Measurements from ENCODE around the gene ADD1.

The ADD1 gene

DNA sequence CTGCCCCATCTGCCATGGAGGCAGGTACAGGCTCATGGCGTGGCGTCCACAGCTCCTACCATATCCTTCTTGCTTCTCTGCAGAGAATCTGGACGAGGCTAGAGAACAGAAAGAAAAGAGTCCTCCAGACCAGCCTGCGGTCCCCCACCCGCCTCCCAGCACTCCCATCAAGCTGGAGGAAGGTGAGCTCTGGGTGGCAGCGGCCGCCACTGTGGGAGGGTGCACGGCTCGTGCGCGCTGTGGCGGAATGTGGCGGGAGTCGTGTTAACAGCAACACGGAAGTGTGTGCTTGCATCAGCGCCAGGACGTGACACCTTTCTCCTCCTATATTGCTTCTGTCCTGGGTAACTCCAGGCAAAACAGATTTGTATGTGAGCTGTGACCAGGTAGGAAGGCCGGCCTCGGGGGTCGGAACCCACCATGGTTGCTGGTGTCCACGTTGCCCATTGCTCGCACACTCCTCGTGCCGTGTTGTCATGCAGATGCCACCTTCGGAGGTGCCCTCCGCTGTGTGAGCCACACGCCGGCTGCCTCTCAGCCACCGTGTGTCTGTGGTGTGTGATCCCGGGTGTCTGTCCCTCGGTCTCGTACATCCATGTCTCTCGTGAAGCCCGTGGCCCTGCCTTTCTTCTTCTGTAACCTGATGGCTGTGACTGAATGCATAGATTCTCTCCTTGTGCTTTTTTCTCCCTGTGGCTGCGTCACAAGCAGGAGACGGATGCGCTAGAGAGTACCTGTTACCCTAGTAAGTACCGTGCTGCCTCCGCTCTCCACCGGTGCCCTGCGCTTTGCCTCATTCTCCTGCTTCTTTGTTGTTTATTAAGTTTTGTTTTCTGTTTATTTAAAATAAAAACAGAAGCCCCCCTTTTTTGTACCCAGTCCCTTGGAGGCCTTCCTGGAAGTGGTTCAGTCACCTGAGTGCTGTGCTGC lies 82.6 kb downstream of the ADD1 start:
- no peak for DNase-seq

DNA sequence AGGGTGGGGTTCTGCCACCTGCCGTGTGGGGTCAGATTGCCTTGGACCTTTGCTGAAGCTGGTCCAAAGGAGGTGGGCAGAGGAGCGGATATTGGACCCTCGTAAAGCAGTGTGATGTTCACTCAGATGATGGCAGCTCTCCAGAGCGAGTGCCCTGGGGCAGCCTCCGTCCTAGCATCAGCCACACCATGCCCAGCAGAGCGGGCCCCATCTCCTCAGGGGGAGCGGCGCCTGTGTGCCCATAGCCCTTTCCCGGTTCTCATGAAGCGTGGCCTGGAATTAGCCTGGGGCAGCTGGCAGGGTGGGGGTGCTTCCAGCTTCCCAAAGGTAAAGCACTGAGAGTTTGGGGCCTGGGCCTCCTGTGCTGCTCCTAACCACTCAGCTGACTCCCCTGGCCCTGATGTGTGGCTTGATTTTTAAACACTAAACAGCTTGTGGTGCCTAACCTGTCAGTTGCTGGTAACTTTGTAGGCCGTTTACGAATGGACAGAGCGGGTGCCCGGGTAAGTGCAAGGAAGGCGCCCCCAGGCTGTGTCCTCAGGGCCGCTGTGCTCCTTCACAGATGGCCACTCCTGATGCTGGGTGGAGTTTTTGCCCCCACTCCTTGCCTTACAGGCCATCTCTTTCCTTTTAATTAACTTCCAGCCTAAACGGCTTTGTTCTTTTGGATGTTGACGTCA lies 83.5 kb downstream of the ADD1 start:
- DNase-seq: no peak

DNA sequence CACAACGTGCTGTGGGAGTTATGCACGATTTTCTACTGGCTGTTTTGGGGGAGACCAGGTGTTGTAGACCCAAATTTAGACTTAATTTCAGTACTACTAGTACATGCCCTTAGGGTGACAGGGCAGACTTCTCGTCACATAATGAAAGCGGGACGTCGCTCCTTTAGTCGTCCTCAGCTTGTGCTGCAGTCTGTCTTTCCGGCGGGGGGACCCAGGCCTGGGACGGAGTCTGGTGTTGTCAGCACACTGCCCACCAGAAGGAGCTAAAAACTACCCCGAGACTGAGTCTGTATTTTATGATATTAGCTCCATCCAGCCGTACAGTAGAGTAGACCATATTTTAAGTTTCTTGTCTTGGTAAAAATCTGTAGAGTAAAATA lies 84.0 kb downstream of the ADD1 start:
- DNase-seq: no peak

DNA sequence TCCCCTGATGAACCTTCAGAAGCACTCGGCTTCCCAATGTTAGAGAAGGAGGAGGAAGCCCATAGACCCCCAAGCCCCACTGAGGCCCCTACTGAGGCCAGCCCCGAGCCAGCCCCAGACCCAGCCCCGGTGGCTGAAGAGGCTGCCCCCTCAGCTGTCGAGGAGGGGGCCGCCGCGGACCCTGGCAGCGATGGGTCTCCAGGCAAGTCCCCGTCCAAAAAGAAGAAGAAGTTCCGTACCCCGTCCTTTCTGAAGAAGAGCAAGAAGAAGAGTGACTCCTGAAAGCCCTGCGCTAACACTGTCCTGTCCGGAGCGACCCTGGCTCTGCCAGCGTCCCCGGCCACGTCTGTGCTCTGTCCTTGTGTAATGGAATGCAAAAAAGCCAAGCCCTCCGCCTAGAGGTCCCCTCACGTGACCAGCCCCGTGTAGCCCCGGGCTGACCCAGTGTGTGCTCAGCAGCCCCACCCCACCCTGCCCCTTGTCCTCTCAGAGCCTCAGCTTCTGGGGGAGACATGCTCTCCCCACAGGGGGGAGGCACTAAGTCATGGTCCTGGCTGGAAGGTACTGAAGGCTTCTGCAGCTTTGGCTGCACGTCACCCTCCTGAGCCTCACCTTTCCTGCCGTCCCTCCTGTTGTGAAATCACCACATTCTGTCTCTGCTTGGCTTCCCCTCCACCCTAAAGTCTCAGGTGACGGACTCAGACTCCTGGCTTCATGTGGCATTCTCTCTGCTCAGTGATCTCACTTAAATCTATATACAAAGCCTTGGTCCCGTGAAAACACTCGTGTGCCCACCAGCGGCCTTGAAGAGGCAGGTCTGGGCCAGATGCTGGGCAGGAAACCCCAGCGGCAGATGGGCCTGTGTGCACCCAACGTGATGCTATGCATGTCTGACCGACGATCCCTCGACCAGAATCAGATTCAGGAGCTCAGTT lies 84.9 kb downstream of the ADD1 start:
- DNase-seq: peak in 1 of 2 experiments; percentile 29

DNA sequence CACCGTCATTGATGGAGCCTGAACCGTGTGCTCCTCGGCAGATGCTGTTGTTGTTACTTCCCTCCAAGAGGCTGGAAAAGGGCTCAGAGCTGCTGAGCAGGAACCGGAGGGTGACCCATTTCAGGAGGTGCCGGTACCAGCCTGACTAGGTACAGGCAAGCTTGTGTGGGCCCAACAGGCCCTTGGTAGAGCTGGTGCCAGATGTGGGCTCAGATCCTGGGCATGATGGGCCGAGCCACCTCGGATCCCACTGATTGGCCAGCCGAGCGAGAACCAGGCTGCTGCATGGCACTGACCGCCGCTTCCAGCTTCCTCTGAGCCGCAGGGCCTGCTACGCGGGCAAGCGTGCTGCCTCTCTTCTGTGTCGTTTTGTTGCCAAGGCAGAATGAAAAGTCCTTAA lies 85.8 kb downstream of the ADD1 start:
- DNase-seq: no peak

DNA sequence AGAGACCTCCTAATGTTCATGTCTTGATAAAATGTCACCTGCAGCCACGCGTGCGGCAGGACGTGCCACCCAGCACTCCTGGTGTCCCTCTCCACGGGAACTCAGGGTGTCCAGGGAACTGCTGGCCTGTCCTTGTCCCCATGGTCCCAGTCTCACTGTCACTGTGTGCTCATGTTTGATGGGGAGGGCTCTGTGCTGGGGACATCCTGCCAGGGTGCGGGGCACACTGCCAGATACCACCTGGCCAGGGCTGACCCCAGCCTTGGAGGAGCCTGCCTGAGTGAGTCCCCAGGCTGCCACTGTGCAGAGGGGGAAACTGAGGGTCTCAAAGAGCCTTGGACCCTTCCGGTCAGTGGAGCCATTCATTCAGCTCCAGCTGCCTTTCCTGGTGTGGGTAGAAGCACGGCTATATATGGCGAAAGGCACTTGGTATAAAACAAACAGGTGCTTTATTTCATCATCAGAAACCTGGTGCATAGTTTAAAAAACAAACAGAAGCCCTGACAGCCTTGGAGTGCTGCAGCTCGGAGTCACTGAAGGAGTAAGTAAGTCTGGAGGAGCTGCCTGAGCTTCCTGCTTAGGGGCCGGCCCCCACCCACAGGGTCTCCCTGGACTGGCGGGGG lies 86.6 kb downstream of the ADD1 start:
- DNase-seq: no peak

DNA sequence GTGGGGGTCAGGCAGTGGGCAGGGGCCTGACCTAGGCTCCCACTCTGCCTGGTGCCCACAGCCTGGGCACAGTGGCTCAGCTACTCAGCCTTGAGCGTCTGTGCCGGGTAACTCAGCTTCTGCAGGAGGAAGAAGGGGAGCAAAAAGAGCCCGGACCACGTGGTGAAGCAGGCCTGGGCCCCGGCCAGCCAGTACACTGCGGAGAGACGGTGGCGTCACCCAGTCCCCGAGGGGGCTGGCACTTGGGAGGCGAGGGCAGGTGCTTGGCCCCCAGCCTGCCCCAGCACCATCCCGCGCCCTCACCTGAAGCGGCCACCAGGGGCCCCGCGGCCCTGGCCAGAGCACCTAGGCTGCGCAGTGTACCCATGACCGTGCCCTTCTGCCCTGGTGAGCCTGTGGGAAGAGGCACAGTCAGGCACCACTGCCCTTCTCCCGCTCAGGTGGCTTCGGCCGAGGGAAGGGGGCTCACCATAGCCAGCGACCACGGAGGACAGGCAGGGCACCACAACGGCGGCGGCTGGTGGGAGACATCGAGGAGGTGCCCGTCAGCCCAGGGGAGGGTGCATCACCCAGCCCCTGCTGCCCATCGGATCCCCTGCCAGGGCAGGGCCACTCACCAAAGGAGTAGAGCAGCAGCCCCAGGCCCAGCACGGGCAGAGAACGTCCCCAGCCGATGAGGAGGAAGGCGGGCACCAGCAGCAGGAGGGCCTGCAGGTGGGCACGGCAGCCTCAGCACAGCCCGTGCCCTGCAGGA lies 87.3 kb downstream of the ADD1 start:
- no peak for DNase-seq

DNA sequence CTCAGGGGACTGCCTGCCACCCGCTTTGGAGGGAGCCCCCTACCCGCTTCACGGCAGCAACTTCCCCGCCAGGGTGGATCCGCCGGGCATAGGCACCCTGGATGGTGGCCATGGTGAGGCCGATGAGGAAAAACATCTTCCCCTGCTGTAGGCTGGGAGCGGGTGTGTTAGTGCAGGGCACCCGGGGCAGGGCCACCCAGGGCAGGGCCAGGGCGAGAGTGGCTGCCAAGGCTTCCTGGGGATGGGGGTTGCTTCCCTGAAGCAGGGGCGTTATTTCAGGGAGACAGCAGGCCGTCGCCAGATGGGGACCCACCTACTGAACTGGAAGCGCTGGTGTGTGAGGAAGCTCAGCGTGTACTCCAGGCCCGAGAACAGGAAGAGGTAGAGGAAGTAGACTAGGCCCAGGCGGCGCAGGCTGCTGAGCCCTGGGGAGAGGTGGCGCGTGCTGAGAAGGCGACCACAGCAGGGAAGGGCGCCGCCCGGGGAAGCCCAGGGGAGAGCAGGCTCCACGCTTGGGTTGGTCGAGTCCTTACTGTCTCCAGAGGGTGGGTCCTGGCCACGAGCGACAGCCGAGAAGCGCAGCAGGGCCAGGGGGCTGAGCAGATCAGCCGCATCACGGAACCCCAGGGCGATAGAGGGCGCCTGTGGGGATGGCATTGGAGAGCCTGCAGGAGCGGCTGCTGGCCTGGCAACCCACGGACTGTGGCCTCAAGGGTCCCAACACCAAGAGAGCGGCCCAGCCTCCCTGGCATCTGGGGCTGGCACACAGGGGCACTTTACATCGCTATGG lies 88.1 kb downstream of the ADD1 start:
- DNase-seq: no peak

DNA sequence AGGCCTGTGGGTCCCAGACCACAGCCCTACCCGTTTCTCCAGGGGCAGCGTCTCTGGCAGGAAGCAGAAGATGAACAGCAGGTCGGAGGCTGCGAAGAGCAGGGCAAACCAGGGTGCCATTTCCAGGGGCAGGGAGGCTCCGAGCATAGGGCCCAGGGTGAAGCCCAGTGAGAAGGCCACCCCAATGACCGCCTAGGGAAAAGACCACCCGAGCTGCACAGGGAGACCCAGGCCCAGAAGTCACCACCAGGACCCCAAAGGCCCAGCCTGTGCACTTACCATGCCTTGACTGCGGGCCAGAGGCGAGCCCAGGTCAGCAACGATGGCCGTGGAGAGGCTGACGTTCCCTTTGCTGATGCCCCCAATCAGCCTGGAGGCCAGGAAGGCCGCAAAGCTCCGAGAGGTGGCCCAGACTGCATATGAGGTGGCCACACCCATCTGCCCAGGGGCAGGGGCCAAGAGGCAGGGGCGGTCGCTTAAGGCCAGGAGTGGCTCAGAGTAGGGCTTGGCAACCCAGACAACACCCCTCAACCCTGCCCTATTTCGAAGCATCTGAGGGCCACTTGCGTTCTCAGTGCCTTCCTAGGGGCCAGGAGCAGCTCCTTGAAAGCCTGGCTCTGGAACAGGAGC lies 88.8 kb downstream of the ADD1 start:
- DNase-seq: no peak

DNA sequence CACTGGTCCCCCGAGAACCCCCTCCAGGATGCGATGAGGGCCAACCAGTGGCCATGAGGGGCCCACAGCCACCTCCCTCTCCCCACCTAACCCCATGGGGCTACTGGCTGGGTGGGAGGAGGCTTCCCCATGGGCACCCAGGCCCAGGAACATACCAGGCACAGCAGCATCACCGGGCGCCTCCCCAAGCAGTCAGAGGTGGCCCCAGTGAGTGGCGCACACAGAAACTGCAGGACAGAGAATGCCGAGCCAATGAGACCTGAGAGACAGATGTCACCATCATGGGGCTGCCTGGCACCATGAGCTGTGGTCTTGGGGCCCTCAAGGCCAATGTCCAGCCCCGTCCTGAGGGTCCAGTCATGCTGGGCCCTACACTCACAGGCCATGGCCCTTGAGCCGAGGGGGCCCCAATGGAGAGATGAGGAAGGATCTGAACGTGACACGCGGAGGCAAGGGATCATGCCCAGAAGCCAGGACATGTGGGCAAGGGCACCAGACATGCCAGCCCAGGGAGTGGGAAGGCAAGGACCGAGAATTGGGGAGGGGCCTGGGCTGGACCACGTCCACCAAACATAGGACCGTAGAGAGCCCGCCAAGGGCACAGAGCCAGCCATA lies 89.4 kb downstream of the ADD1 start:
- no peak for DNase-seq

DNA sequence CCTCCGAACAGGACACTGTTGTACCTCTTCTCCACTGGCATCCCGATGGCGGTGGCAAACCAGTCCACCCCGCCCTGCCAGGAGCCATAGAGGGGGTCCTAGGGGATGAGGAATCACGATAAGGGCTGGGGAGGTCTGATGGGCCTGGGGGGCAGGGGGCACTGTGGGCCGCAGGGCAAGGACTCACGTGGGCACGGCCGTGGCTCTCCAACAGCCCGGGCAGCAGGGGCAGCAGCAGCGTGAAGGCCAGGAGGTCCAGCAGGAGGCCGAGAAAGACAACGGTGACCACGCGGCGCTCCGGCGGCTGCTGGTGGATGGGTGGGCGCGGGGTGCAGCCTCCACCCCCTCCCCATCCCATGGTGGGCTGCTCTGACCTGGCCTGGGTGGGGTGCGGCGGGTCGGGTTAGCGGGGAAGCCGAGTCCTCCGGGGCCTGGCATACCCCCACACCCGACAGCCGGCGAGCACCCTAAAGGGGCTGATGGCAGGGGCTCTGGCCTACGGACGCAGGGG lies 90.0 kb downstream of the ADD1 start:
- no peak for DNase-seq

DNA sequence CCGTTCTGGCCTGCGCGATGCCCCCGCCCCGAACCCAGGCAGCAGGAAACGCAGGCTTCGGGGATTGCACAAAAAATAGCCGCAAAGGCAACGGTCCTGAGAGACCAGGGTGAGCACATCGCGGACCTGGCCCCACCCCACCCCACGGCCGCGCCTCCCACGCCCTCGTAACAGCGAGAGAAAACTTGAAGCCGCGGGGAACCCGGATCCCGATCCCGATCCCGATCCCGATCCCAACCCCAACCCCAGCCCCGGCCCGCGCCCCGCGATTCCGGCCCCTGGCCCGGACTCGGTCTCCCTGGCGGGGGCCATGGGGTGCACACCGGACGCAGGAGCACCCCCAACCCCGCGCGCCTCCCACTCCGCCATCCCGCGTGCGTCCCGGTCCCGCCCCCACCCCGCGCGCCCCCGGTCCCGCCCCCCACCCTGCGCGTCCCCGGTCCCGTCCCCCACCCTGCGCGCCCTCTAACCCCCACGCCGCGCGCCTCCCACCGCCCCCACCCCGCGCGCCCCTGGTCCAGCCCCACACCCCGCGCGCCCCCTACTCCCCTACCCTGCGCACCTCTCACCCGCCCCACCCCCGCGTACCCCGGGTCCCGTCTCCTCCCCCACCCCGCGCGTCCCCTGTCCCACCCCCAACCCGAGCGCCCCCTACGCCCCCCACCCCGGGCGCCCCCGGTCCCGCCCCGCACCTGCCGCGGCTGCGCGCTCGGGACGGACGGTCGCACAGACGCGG lies 90.6 kb downstream of the ADD1 start:
- no peak for DNase-seq

DNA sequence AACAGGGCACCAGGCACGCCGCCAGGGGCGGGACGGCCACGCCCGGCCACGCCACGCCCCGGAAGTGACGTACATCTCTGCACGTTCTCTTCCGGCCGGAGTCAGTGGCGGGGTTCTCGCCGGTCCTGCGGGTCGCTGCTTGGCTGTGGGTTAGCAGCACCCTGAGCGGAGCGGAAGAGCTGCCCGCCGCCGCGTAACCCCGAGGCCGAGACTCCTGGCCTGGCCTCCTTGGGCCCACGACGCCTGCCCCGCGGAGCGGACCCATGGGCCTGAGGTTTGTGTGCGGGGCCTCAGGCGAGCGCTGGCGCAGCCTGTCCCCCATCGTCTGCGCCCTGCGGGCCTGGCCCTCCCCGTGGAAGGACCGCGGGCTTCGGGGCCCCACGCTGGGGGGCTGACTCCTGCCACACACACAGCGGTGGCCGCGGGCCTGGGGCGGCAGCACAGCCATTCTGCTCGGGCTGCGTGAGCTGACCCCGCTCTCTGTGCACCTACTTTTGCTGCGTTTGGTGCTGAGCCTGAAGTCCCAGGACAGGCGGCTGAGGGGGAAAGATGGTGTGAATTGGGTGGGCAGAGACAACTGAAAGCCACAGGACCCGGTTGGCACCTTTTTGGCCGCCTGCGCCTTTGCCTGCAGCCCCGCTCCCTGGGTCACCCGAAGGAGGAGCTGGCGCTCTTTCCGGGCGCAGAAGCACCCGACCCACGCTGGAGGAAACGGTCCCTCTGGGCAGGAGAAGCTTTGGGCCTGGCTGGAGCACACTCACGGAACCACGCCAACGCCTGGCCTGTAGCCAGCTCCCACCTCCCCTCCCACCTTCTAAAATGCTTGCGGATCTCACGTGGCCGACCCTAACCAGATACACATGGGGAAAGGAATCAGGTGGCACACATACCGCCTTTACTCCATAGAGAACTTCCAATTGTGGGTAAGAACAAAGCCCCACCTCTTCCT lies 91.4 kb downstream of the ADD1 start:
- peak; percentile 67 to 89 for DNase-seq

DNA sequence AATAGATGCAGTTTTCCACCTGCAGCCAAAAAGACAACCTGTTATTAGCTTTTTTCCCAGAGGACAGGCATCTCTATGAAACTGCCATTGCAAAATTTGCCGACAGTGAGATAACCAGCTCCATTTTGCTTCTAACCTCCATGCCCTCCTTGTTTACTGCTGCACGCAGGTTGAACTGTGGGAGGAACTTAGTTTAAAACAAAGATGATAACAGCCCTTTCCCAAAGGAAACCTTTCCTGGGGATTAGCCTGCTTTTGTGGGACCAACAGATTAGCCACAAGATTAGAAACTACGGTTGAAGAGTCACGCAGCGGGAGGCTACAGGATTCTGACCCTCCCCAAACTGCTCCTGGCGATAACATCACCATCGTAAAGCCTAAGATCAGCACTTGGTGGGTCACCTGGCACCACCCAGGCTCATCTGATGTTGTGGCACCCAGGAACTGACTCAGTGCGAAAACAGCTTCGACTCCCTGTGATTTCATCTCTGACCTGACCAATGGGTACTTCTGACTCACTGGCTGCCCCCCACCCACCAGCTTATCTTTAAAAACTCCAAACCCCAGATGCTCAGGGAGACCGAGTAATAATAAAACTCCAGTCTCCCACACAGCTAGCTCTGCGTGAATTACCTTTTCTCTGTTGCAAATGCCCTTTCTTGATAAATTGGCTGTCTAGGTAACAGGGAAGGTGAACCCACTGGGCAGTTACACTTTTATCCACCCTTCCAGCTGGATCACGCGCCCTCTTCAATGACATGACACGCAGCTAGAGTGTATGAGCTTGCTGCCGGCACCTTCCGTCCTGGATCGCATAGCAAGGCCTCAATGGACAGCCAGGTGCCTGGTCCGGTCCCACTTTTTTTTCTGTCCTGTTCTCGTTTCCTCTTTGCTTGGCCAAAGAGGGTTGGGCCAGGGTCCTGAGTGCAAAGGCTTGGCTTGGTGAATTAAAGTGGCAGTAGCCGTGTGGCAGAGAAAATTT lies 92.4 kb downstream of the ADD1 start:
- DNase-seq: no peak

DNA sequence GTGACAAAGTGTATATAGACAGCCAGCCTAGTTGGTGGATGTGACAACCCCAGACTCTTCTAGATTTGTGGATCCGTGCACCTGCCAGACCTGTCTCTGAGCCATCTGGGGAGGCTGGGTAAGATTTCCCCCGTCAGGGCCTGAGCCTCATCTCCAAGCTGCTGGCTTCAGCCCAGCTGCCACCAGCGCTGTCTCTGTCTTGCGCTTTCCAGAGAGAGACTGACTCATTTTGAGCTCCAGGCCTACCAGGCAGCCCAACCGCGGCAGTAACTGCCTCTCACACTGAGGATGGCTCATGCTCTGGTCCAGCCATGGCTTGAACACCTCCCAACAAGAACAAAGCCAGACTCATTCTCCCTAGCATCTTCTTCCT lies 93.1 kb downstream of the ADD1 start:
- peak in 1 of 2 experiments; percentile 51 for DNase-seq

DNA sequence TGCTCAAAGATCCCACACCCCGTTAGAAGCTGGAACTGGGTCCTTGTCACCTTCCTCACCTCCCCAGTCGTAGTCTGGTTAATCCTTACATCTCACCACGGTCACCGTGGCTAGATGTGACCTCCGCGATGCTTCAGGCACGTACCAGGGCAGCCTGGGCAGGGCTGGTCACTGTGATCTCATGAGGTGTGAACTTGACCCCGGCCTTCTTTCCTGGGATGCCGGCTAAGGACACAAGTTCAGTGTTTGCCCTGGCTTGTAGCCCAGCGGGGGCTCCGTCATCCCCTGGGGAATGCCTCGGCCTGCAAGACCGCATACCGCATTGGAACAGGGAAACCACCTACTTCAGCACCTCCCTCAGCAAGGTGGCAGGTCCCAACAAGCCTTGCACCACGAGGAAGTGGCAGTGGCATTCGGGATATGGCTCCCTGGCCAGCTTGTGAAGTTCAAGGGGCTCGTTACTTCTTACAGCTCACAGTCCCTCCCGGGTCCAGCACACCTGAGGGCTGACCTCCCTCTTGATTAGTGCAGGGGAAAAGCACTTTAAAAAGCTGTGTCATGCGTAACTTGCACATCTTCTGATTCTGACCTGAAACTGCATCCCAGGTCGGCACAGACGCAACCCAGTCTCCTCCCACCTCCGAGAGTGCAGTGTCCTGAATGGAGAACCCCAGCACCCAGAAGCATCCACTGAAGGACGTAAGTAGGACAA lies 93.7 kb downstream of the ADD1 start:
- DNase-seq: no peak
